GM19372 (cell line): ENCODE data around the gene ZFP92.

Experiments
- ATAC-seq: cut with Tn5 transposase; IDR thresholded peaks from one replicate; pipeline ENCODE4 v1.9.1; 2021; ENCODE audit warnings: mild to moderate bottlenecking, low read depth, moderate library complexity; ENCODE audit not compliant: unreplicated experiment

The ZFP92 gene

GRCh38 chrX:153450114-153450948, 39.1 kb downstream of the ZFP92 start:
- ATAC-seq: no peak

- no peak for ATAC-seq
These were observed 39.6 kb downstream of the ZFP92 start for GRCh38 chrX:153450949-153451277.

- no peak for ATAC-seq
These were observed 43.8 kb downstream of the ZFP92 start for GRCh38 chrX:153454901-153455550.

- no peak for ATAC-seq
These were observed 44.3 kb downstream of the ZFP92 start for GRCh38 chrX:153455571-153455970.

GRCh38 chrX:153456161-153456560, 44.9 kb downstream of the ZFP92 start:
- no peak for ATAC-seq

GRCh38 chrX:153456704-153457103, 45.4 kb downstream of the ZFP92 start:
- ATAC-seq: no peak

GRCh38 chrX:153457136-153457825, 46.0 kb downstream of the ZFP92 start:
- no peak for ATAC-seq

GRCh38 chrX:153457827-153458466, 46.7 kb downstream of the ZFP92 start:
- no peak for ATAC-seq

GRCh38 chrX:153458476-153458875, 47.2 kb downstream of the ZFP92 start:
- no peak for ATAC-seq

- no peak for ATAC-seq
These were observed 48.7 kb downstream of the ZFP92 start for GRCh38 chrX:153459986-153460385.

GRCh38 chrX:153460826-153461225, 49.6 kb downstream of the ZFP92 start:
- ATAC-seq: no peak
